ENCODE data around the gene XAGE1B.
"Not testable (repeated sequence)": the region's sequence is repeated elsewhere in the genome, so short reads cannot be mapped to it uniquely, and the experiment has no call there.

The XAGE1B gene, protein sequence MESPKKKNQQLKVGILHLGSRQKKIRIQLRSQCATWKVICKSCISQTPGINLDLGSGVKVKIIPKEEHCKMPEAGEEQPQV
- long read RNA-seq, donor 1, result 0 reads
- long read RNA-seq, donor 2, result 0 reads
- long read RNA-seq, donor 3, result 0 reads
- long read RNA-seq, donor 4, result 0 reads
- long read RNA-seq, donor 5, result 0 reads
- long read RNA-seq, donor 6, result 0 reads
- long read RNA-seq, donor 7, result 0 reads
- long read RNA-seq, donor 8, result 0 reads

- DNase-seq, result not testable (repeated sequence)
Measured at GRCh38 chrX:52516987-52517325, at the start of gene XAGE1B. Gene XAGE1B, minus strand, starts transcription at chrX:52517063. Its CDS starts 1,536 bp downstream, at chrX:52515527.

- DNase-seq, result no peak
Measured at GRCh38 chrX:52563105-52563504, 46.2 kb upstream of the XAGE1B start.

GRCh38 chrX:52558140-52558539 is 41.3 kb upstream of the XAGE1B start:
- no peak for DNase-seq

DNA sequence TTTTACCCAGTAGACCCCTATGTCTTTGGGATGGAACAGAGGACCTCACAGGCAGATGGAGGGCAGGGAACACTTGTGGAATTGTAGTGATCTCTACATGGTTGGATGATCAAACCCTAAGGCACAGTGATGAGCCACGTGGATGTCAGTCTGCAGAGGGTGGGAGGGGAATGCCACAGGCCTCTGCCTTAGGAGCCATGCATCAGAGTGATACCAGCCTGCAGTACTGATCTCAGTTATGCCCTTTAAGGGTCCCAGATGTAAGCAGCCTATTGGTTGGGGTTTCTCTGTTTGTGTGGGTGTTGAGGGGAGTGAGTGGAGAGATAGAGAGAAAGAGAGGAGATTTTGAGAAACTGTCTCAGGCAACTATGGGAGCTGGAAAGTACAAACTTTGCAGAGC is 39.9 kb upstream of the XAGE1B start:
- no peak for DNase-seq

DNA sequence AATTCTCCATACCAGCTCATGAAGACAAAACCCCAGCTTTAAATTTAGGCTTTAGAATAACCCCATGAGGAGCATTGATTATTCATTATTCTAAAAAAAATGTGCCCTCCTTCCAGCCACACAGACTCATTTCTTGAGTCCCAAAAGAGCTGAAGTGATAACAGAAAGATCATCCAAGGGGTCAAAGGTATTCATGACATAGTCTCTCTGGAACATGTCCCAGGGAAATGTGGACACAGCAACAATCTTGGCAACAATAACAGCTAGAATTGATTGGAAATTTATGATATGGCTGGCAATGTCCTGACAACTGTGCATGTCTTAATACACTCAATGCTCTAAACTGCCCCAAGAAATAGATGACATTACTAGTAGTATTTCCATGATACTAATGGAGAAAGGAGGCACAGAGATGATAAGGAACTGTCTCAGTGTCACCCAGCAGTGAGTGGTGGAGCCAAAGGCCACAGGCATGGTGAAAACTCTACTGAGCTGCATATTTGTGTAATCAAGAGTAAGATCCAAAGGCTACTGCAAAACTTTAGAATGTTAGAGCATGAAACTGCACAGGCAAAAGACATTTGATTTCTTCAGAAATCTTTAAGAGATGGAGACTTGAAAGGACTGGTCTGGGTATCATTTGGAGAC is 37.3 kb upstream of the XAGE1B start:
- DNase-seq, result no peak

DNA sequence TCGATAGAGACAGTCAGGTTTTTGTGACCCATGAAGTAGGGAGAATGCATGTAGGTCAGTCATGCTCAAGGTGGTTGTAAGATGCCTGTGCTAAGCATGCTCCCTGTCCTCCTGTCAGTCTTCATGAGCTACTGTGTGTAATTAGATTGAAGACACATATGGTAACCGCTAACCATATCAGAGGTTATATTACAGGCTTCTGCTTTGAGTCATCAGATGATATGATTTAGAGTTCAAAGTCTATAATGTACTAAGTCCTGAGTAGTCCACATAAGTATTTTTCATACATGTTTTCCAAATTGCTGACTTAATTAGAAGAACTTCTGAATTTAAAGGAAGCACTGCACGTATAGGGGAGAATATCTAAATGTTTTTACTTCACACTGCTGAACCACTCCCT is 31.9 kb upstream of the XAGE1B start:
- not testable (repeated sequence) for DNase-seq

DNA sequence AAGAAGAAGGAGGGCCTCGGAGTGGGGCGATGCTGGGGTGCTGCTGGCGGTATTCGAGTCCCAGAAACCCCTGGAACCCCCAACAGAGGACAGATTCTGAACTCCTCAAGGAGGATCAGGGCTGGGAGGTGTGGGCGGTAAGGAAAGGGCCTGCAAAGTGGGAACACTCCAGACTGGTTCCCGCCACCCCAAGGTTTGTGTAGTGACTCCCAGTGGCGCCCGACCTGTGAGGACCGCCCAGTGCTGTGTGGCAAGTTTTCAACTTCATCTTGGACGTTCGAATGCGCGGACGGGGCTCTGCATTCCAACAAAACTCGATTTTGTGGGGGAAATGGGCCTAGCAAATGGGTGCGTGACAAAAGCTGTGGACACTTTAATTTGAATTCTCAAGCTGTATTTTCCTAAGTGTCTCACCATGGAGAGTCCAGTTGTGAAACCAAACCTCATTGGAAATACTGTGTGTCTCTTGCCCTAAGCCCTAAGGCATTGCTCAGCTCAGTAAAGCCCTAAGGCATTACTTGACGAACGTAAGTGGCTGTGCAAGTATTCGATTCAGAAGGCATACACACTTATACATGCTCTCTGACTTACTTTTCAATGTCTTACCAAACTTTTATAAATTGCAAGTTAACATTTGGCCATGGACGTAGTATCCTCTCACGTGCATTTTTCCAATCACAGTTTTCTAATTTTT is 27.4 kb upstream of the XAGE1B start:
- no peak for DNase-seq

GRCh38 chrX:52542311-52542710 is 25.4 kb upstream of the XAGE1B start:
- no peak for DNase-seq

- not testable (repeated sequence) for DNase-seq
Measured at GRCh38 chrX:52541051-52541450, 24.2 kb upstream of the XAGE1B start.

GRCh38 chrX:52516110-52516986 is 515 bp downstream of the XAGE1B start:
- not testable (repeated sequence) for DNase-seq

GRCh38 chrX:52511126-52511525 is 5.7 kb downstream of the XAGE1B start:
- not testable (repeated sequence) for DNase-seq

DNA sequence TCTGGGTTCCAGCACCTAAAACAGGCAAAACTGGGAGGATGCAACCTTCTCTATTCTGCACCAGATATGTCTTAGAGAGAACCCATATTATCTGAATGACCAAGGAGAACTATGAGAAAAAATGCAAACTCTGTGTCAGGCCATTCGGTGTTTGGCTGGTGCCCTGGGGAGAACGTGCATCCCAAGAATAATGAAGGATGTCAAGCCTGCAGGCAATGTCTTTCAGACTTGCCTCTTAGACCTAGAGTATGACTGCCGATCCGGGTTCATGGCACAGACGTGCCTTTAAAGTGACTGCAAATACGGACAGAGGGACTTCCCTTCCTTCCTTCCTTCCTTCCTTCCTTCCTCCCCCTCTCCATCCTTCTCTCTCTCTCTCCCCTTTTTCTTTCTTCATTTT is 6.9 kb downstream of the XAGE1B start:
- no peak for DNase-seq

DNA sequence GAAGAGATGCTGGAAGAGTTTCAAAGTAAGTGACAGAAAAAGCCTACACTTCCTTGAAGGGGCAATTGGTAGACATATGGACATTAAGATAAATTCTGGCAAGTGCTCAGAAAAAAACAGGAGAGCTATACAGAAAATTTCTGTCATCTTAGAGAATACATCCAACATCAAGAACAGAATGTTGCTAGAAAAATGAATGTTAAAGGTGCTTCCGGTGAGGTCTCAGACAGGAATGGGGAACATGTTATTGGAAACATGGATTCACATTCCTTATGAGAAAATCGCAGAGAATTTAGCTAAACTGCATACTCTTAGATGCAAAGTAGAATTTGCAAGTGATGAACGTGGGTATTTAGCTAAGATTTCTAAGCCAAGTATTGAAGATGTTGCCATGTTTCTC is 9.5 kb downstream of the XAGE1B start:
- DNase-seq, result no peak

DNA sequence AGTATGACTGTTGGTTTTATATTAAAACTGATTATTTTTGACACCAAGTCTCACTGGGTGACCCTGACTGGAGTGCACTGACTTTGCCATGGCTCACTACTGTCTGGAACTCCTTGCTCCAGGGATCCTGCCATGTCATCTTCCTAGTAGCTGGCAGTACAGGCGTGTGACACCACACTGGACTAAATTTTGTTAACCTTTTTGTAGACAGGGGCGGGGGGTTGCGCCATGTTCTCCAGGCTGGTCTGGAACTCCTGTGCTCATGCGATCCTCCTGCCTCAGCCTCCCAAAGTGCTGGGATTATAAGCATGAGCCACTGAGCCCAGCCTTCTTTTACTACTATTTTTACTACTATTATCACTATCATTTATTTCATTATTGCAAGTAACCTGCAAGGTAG is 12.3 kb downstream of the XAGE1B start:
- DNase-seq, result no peak

- not testable (repeated sequence) for DNase-seq
Measured at GRCh38 chrX:52501362-52501761, 15.5 kb downstream of the XAGE1B start.

GRCh38 chrX:52496419-52496772 is 20.5 kb downstream of the XAGE1B start:
- DNase-seq, result not testable (repeated sequence)

DNA sequence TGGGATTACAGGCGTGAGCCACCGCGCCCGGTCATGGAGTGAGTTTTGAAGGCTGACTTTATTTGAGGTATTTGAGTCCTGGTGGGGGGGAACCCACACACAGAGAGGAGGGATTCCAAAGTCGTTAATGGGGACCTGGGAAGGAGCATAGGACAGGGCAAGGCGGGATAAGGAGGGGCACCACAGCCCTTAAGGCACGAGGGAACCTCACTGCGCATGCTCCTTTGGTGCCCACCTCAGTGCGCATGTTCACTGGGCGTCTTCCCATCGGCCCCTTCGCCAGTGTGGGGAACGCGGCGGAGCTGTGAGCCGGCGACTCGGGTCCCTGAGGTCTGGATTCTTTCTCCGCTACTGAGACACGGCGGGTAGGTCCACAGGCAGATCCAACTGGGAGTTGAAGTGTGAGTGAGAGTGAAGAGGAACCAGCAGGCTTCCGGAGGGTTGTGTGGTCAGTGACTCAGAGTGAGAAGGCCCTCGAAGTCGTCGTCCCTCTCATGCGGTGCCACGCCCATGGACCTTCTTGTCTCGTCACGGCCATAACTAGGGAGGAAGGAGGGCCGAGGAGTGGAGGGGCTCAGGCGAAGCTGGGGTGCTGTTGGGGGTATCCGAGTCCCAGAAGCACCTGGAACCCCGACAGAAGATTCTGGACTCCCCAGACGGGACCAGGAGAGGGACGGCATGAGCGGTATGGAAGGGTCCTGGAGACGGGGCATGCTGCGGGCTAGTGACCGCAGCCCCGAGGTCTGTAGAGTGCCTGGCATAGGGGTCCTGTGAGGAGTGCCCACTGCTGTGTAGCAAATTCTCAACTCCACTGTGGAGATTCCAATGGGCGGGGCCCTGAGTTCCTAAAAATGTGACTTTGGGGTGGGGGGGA is 21.1 kb downstream of the XAGE1B start, which contains the start of gene XAGE1A:
Gene XAGE1A, plus strand, starts transcription at position 264 of the 874 bp plus-strand sequence. CDS start 1,554 bp downstream, outside the sequence.
- DNase-seq, result not testable (repeated sequence)

GRCh38 chrX:52471301-52471700 is 45.6 kb downstream of the XAGE1B start:
- DNase-seq, result not testable (repeated sequence)
